ENCODE measurements around the gene KLHL4.
"Not testable (repeated sequence)": the region's sequence is repeated elsewhere in the genome, so short reads cannot be mapped to it uniquely, and the experiment has no call there.

Gene KLHL4

GRCh38 chrX:87663421-87663820 lies 145.8 kb downstream of the KLHL4 start:
- DNase-seq = no peak

GRCh38 chrX:87664381-87664780 lies 146.8 kb downstream of the KLHL4 start:
- no peak for DNase-seq

GRCh38 chrX:87679849-87680248 lies 162.2 kb downstream of the KLHL4 start:
- DNase-seq = no peak

GRCh38 chrX:87687703-87688102 lies 170.1 kb downstream of the KLHL4 start:
- DNase-seq = no peak

GRCh38 chrX:87688113-87688748 lies 170.6 kb downstream of the KLHL4 start:
- not testable (repeated sequence) for DNase-seq

GRCh38 chrX:87689218-87689617 lies 171.6 kb downstream of the KLHL4 start:
- not testable (repeated sequence) for DNase-seq

- DNase-seq = no peak
Observed at GRCh38 chrX:87693204-87693603, 175.6 kb downstream of the KLHL4 start.

- no peak for DNase-seq
Observed at GRCh38 chrX:87697409-87697808, 179.8 kb downstream of the KLHL4 start.

GRCh38 chrX:87702795-87703194 lies 185.2 kb downstream of the KLHL4 start:
- no peak for DNase-seq

- DNase-seq = not testable (repeated sequence)
Observed at GRCh38 chrX:87703469-87703868, 185.9 kb downstream of the KLHL4 start.

- DNase-seq = no peak
Observed at GRCh38 chrX:87706134-87706533, 188.5 kb downstream of the KLHL4 start.

GRCh38 chrX:87710580-87710979 lies 193.0 kb downstream of the KLHL4 start:
- DNase-seq = no peak

All from NCI-H1092 (cell line).